Measurements from ENCODE around the gene RGL3. TPM values are rescaled to one million over a fixed set of nuclear protein-coding genes. Genes with fewer than 3 reads are reported as not detected.

Gene RGL3
- total RNA-seq, 1 experiment from 2014 or later = 65.9 TPM

DNA sequence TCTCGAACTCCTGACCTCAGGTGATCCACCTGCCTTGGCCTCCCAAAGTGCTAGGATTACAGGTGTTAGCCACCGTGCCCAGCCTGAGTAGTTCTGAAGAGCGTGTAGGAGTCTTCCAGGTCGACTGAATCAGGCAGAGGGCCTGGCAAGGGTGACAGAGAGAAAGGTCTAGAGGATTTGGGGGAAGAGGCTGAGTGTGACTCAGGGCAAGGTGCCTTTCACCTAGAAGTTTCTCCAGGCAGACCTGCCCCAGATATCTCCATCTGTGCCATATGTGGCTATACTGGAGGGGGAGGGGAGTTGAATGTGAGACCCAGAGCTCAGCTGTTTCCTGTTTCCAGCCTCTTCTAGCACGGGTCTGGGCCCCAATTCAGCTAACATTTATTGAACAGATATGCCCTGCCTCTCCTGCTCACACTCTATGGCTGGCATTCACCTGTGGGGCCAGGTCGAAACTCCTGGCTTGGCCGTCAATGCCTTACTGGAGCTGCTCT lies 71.5 kb downstream of the RGL3 start:
- H3K36me3 Mint-ChIP-seq (ENCODE audit: insufficient read depth in 1 of 3, low read depth in 3 of 3) = peaks cover 0 to 9% (median 3%) of the 10 kb centered on the region in 3 experiments; a peak in 5 of 7 replicates
- H3K4me2 ChIP-seq (ENCODE audit: insufficient read depth, insufficient read length, low read length) = no peak overlapping the region
- WGBS (ENCODE audit: extremely low coverage, insufficient read length, low lambda C conversion rate) = no CpG with 5 or more reads among the region's 7 CpGs

More for the DNA sequence above, 71.5 kb downstream of the RGL3 start:
- H2BK15ac ChIP-seq (ENCODE audit: low read depth, low read length) = no peak overlapping the region
- no peak overlapping the region for H2BK5ac ChIP-seq (ENCODE audit: insufficient read length, low read length)
- H2BK120ac ChIP-seq (ENCODE audit: low read depth, low read length, poor library complexity, severe bottlenecking) = no peak overlapping the region
- no peak overlapping the region for H2AFZ ChIP-seq (ENCODE audit: low read length)
- no peak overlapping the region for H2AK5ac ChIP-seq (ENCODE audit: insufficient read length, low read length)
- H3K4me3 Mint-ChIP-seq = peak overlapping the region in 1 of 2 experiments; percentile 94; a peak in 3 of 5 replicates
- no peak overlapping the region for H3K18ac ChIP-seq (ENCODE audit: insufficient read length, low read depth, low read length)
- peaks cover 3 to 7% of the 10 kb centered on the region in 2 experiments; a peak in 3 of 5 replicates for H3K9me3 Mint-ChIP-seq
- no peaks in the 10 kb centered on the region for H3K9me3 ChIP-seq (ENCODE audit: control insufficient read depth, low read depth, low read length)
- no peak overlapping the region for H3K9ac ChIP-seq (ENCODE audit: extremely low read depth, insufficient read length, low read length)
- peaks cover 13% of the 10 kb centered on the region for H3K27me3 Mint-ChIP-seq (ENCODE audit: low read depth)
- H3K4me1 ChIP-seq (ENCODE audit: insufficient read depth, low read length) = no peaks in the 10 kb centered on the region; the same call in 1 of the 2 replicates
- H3K27me3 ChIP-seq (ENCODE audit: insufficient read depth, low read length) = no peaks in the 10 kb centered on the region
- no peak overlapping the region for H4K91ac ChIP-seq (ENCODE audit: insufficient read length, low read depth, low read length)
- no peak overlapping the region; the same call in 1 of the 2 replicates for H3K14ac ChIP-seq (ENCODE audit: insufficient read depth, low read length)
- H3K4ac ChIP-seq (ENCODE audit: low read depth, low read length) = no peak overlapping the region
- no peak overlapping the region for H3K56ac ChIP-seq (ENCODE audit: insufficient read length, low read depth, low read length)
- TF ChIP-seq, protein P1, sequence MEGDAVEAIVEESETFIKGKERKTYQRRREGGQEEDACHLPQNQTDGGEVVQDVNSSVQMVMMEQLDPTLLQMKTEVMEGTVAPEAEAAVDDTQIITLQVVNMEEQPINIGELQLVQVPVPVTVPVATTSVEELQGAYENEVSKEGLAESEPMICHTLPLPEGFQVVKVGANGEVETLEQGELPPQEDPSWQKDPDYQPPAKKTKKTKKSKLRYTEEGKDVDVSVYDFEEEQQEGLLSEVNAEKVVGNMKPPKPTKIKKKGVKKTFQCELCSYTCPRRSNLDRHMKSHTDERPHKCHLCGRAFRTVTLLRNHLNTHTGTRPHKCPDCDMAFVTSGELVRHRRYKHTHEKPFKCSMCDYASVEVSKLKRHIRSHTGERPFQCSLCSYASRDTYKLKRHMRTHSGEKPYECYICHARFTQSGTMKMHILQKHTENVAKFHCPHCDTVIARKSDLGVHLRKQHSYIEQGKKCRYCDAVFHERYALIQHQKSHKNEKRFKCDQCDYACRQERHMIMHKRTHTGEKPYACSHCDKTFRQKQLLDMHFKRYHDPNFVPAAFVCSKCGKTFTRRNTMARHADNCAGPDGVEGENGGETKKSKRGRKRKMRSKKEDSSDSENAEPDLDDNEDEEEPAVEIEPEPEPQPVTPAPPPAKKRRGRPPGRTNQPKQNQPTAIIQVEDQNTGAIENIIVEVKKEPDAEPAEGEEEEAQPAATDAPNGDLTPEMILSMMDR (conservative IDR thresholded peaks at IDR 0.05) = no peak
- H2BK20ac ChIP-seq (ENCODE audit: low read depth, low read length, poor library complexity, severe bottlenecking) = no peak overlapping the region
- no peaks in the 10 kb centered on the region for H3K79me1 ChIP-seq (ENCODE audit: insufficient read depth, low read depth, low read length, poor library complexity, severe bottlenecking)
- no peak overlapping the region for H3K23ac ChIP-seq (ENCODE audit: insufficient read length, low read depth, low read length)
- no peak overlapping the region for H3K27ac ChIP-seq (ENCODE audit: insufficient read length, low read depth, low read length)
- H4K5ac ChIP-seq (ENCODE audit: insufficient read length, low read depth, low read length) = no peak overlapping the region
- peaks cover 19 to 22% of the 10 kb centered on the region in 2 experiments for H3K4me1 Mint-ChIP-seq
- H3T11ph ChIP-seq (ENCODE audit: low read length) = no peak overlapping the region
- DNase-seq = no peak
- H4K20me1 ChIP-seq (ENCODE audit: control insufficient read depth, insufficient read depth, insufficient read length) = no peaks in the 10 kb centered on the region
- no peak overlapping the region for H4K8ac ChIP-seq (replicated peaks; ENCODE audit: insufficient read length, low read depth, low read length)
- H2BK12ac ChIP-seq (ENCODE audit: insufficient read length, low read depth, low read length) = no peak overlapping the region
- H3K23me2 ChIP-seq (ENCODE audit: insufficient read length, low read depth, low read length, poor library complexity, severe bottlenecking) = peaks cover 8% of the 10 kb centered on the region
- no peak overlapping the region for H3K27ac Mint-ChIP-seq
- no peaks in the 10 kb centered on the region for H3K79me2 ChIP-seq (ENCODE audit: insufficient read depth, low read length)

All from H9 (cell line).